Natural killer cell (primary cell): ENCODE measurements around the gene PRSS12. TPM values are rescaled to one million over a fixed set of nuclear protein-coding genes. Genes with fewer than 3 reads are reported as not detected.

Source experiments
- ATAC-seq, 3 donors: fragments of 150-1000 bp in 2 of 3; fragments of 200-7000 bp in 1 of 3; cut with Tn5 transposase; 1 replicate in 1 of 3; 2 replicates in 2 of 3; pipeline ENCODE4 v1.10.0; 2021; ENCODE audit warnings: mild to moderate bottlenecking in 2 of 3, moderate library complexity in 2 of 3
- DNase-seq, 2 donors: peaks; one replicate each; pipeline versions ENCODE4 v3.0.0 to v3.0.0-alpha.2; 2013 to 2021; ENCODE audit warnings: mixed read lengths in 1 of 2
- H3K27ac ChIP-seq: one replicate; pipeline ENCODE4 v1.5.1; 2013; ENCODE audit warnings: mild to moderate bottlenecking, low read length
- H3K27me3 ChIP-seq: one replicate; pipeline ENCODE4 v1.6.1; 2013; ENCODE audit warnings: low read length; ENCODE audit not compliant: control insufficient read depth, insufficient read depth
- H3K36me3 ChIP-seq: one replicate; pipeline ENCODE4 v1.6.1; 2013; ENCODE audit warnings: low read length; ENCODE audit not compliant: control insufficient read depth, insufficient read depth
- H3K4me1 ChIP-seq: one replicate; pipeline ENCODE4 v1.6.1; 2013; ENCODE audit warnings: low read length; ENCODE audit not compliant: control insufficient read depth, insufficient read depth
- H3K4me3 ChIP-seq: one replicate; pipeline ENCODE4 v1.5.1; 2013; ENCODE audit warnings: low read length
- H3K9me3 ChIP-seq: one replicate; pipeline ENCODE4 v1.6.1; 2013; ENCODE audit warnings: low read length; ENCODE audit not compliant: control insufficient read depth, insufficient read depth
- H3K27ac Mint-ChIP-seq, 2 donors: one replicate each; pipeline ENCODE4 v1.8.0; 2022; ENCODE audit warnings: mild to moderate bottlenecking in 2 of 2, mixed read lengths in 2 of 2, moderate library complexity in 1 of 2
- H3K27me3 Mint-ChIP-seq, 2 donors: one replicate each; pipeline ENCODE4 v1.8.0; 2022; ENCODE audit warnings: low read depth in 2 of 2, mixed read lengths in 2 of 2
- H3K36me3 Mint-ChIP-seq: one replicate; pipeline ENCODE4 v1.8.0; 2022; ENCODE audit warnings: mixed read lengths
- H3K4me1 Mint-ChIP-seq, 2 donors: one replicate each; pipeline ENCODE4 v1.8.0; 2022; ENCODE audit warnings: mixed read lengths in 2 of 2
- H3K4me3 Mint-ChIP-seq: one replicate; pipeline ENCODE4 v1.8.0; 2022; ENCODE audit warnings: mild to moderate bottlenecking, moderate library complexity, mixed read lengths
- H3K9me3 Mint-ChIP-seq, 2 donors: one replicate each; pipeline ENCODE4 v1.8.0; 2022; ENCODE audit warnings: mixed read lengths in 2 of 2
- WGBS: methylation state at CpG from one replicate; pipeline ENCODE4 v1.1.7; 2013; ENCODE audit warnings: missing lambda C conversion rate; ENCODE audit not compliant: insufficient coverage; 5-methylcytosine and 5-hydroxymethylcytosine counted together
- intact Hi-C: fragments of 100-400 bp; cut with micrococcal nuclease; formaldehyde crosslinking; loops from one replicate; pipeline ENCODE4 v1.14.2; 2022
- total RNA-seq, 4 donors: library from RNA; stranded (reverse); fragments of 120-200 nt in 1 of 4; gene quantifications; one replicate each; pipeline versions ENCODE4 v1.2.3 to v1.2.4, GENCODE V29; 2013 to 2022
- TF ChIP-seq, protein P1 (sequence below): fragments of 200-600 bp; IDR thresholded peaks from one replicate; pipeline ENCODE4 v1.8.0; 2022; ENCODE audit warnings: antibody characterized with exemption

The PRSS12 gene
- total RNA-seq, 3 donors from 2014 or later (not counting 1 experiment from before 2014, with no cell fraction given): not detected

DNA sequence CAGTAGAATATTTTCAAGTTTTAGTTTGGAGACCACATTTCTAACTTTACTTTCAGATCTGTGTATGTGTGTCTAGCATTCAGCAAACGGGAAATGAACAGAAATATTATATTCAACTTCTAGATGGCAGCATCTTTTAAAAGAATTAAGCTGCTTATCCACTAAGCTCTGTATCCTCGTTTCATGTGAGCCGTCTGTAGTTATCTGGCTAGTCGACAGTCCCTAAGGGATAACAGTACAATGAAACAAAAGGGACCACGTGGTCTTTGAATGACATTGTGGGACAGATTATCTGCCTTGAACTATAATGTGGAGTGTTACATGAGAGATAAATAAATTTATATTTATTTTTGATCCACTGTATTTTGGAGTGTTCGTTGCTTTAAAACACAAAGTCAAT, 35.8 kb upstream of the PRSS12 start:
- Histone ChIP-seq H3K36me3 (no peaks in the 10 kb centered on the region), H3K27ac (no peak overlapping the region), H3K9me3 (no peaks in the 10 kb centered on the region), H3K4me3 (no peak overlapping the region), H3K27me3 (no peaks in the 10 kb centered on the region), H3K4me1 (no peaks in the 10 kb centered on the region)
- Mint-ChIP-seq H3K4me3 (no peak overlapping the region), H3K27me3 (no peaks in the 10 kb centered on the region), H3K27ac (no peak overlapping the region), H3K36me3 (no peaks in the 10 kb centered on the region), H3K9me3 (peaks cover 7 to 12% of the 10 kb centered on the region in 2 donors), H3K4me1 (no peaks in the 10 kb centered on the region)
- 73% methylated on average over 6 of the region's 6 CpGs for WGBS
- TF ChIP-seq, protein P1, sequence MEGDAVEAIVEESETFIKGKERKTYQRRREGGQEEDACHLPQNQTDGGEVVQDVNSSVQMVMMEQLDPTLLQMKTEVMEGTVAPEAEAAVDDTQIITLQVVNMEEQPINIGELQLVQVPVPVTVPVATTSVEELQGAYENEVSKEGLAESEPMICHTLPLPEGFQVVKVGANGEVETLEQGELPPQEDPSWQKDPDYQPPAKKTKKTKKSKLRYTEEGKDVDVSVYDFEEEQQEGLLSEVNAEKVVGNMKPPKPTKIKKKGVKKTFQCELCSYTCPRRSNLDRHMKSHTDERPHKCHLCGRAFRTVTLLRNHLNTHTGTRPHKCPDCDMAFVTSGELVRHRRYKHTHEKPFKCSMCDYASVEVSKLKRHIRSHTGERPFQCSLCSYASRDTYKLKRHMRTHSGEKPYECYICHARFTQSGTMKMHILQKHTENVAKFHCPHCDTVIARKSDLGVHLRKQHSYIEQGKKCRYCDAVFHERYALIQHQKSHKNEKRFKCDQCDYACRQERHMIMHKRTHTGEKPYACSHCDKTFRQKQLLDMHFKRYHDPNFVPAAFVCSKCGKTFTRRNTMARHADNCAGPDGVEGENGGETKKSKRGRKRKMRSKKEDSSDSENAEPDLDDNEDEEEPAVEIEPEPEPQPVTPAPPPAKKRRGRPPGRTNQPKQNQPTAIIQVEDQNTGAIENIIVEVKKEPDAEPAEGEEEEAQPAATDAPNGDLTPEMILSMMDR: no peak
- DNase-seq: no peak
- no peak for ATAC-seq
- intact Hi-C loops: no loop called here

DNA sequence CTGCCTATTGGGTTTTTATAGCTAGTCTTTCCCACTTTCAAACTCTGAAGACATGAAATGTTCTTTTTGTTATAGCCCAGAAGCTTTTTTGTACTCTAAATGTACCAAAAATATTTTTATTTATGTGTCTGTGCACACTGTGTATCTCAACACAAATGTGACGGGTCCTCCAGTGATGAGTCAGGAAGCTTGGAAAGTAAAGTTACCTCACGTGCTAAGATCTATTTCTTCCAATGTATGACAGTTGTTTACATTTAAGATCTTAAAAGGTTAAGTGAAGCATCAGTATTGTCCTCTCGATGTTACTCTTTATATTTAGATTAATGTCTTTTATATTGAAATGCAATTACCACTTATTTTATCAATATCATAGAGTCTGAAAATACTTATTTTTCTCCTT, 29.1 kb upstream of the PRSS12 start:
- Mint-ChIP-seq H3K9me3 (peaks cover 2 to 10% of the 10 kb centered on the region in 2 donors), H3K36me3 (no peaks in the 10 kb centered on the region), H3K4me1 (no peaks in the 10 kb centered on the region), H3K27ac (no peak overlapping the region), H3K27me3 (no peaks in the 10 kb centered on the region), H3K4me3 (no peak overlapping the region)
- ATAC-seq: no peak
- DNase-seq: no peak
- Histone ChIP-seq H3K27me3 (no peaks in the 10 kb centered on the region), H3K4me1 (no peaks in the 10 kb centered on the region), H3K27ac (no peak overlapping the region), H3K9me3 (no peaks in the 10 kb centered on the region), H3K4me3 (no peak overlapping the region), H3K36me3 (no peaks in the 10 kb centered on the region)
- TF ChIP-seq, protein P1: no peak
- intact Hi-C loops: no loop called here
- WGBS: 94% methylated on average over 2 of the region's 3 CpGs

DNA sequence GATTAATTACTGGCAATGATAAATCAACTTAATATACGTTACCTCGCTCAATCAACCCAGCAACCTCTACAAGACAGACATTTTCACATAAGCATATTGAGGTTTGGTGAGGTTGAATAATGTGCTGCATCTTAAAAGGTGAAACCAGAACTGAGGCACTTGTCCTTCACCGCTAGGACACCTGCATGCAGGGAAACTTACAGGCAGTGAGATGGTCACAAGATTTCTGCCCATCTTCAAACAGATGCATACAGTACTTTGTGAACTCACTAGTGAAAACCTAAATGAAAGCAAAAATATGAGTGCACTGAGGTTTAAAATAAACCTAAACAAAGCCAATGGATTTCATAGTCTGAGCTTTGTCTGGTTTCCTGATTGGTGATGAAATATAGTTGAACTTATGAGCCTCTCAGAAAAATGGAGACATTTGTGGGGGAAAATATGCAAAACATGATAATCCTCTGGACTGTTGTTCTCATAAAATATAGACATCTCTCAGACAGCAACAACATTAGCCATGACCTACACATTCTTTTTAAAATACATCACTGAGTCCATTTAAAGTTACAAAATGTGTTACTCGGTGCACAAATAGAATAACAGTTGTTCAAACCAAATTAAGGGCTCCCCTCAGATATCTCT, 20.9 kb upstream of the PRSS12 start:
- H3K27ac ChIP-seq: no peak overlapping the region
- H3K4me3 Mint-ChIP-seq: no peak overlapping the region
- DNase-seq: no peak
- H3K27me3 Mint-ChIP-seq: peaks cover 0 to 4% of the 10 kb centered on the region in 2 donors
- H3K9me3 Mint-ChIP-seq: peaks cover 2 to 4% of the 10 kb centered on the region in 2 donors
- no peak overlapping the region for H3K4me3 ChIP-seq
- ATAC-seq: no peak
- H3K9me3 ChIP-seq: no peaks in the 10 kb centered on the region
- no peaks in the 10 kb centered on the region for H3K27me3 ChIP-seq
- no peaks in the 10 kb centered on the region for H3K36me3 Mint-ChIP-seq
- TF ChIP-seq, protein P1: no peak
- no peak overlapping the region for H3K27ac Mint-ChIP-seq
- intact Hi-C loops: no loop called here
- no peaks in the 10 kb centered on the region for H3K36me3 ChIP-seq
- WGBS: 100% methylated on average over 2 of the region's 4 CpGs
- H3K4me1 Mint-ChIP-seq: no peaks in the 10 kb centered on the region
- H3K4me1 ChIP-seq: no peaks in the 10 kb centered on the region

DNA sequence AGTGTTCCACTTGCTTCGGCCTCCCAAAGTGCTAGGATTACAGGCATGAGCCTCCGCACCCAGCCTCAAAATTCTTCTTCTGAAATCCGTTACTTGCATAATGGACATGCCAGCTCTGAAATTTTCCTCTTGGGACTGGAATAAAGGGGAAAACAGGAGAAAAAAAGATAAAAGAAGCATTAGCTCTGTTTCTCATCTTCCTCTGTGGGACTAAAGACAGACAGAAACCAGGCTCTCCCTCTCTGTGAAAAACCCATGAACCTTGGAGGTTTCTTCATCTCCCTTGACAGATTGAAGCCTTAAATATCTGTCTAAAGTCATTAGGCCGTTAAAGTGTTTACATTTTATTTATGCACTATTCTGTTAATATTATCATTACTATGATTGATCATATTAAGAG, 19.4 kb upstream of the PRSS12 start:
- DNase-seq: no peak
- intact Hi-C loops: no loop called here
- Histone ChIP-seq H3K4me3 (no peak overlapping the region), H3K27me3 (no peaks in the 10 kb centered on the region), H3K4me1 (no peaks in the 10 kb centered on the region), H3K27ac (no peak overlapping the region), H3K36me3 (no peaks in the 10 kb centered on the region), H3K9me3 (no peaks in the 10 kb centered on the region)
- Mint-ChIP-seq H3K36me3 (no peaks in the 10 kb centered on the region), H3K4me3 (no peak overlapping the region), H3K9me3 (peaks cover 0 to 4% of the 10 kb centered on the region in 2 donors), H3K4me1 (no peaks in the 10 kb centered on the region), H3K27me3 (peaks cover 0 to 4% of the 10 kb centered on the region in 2 donors), H3K27ac (no peak overlapping the region)
- ATAC-seq: no peak
- TF ChIP-seq, protein P1: no peak
- WGBS: 85% methylated on average over 3 of the region's 4 CpGs
